ENCODE data around the gene UCN.
"Not testable (repeated sequence)": the region's sequence is repeated elsewhere in the genome, so short reads cannot be mapped to it uniquely, and the experiment has no call there.

The UCN gene

DNA sequence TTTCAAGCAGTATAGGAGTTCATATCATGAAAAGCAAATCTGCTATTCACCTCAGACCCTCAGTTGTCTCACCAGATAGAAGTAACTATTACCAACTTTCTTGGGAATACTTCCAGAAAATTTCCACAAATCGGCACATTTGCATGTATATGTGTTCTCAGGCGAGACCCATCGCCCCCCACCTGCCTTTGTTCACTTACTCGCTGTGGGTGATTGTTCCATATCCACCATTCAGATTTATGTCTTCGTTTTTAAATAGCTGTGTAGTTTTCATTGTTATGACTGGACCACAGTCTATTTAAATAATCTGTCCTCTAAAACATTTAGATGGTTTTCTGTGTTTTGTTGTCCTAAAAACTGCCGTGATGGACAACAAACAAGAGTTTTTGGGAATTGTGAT, 22.8 kb downstream of the UCN start:
- no peak for FAIRE-seq

DNA sequence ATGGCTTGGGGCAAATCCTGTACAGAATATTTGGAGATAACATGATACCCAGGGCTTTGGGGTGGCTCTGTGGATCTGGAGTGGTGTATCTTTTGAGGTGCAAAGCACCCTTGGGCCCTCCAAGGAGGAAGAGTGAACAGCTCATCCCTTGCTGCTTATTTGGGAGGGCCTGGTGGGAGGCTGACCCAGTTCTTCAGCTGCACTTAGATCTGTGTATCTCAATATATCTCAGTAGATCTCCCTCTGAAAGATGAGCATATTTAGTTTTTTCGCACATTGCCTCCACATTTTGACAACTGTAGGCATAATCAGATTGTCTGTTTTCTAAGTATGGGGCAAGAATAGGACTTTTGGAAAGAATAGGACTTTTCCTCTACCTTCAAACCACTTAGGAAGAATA, 23.2 kb downstream of the UCN start:
- FAIRE-seq (no peak), DNase-seq (ENCODE audit: low spot score) (no peak)

More for the DNA sequence above, 22.8 kb downstream of the UCN start:
- no peak for DNase-seq (ENCODE audit: low spot score)

GRCh38 chr2:27282892-27283291, 25.4 kb downstream of the UCN start:
- DNase-seq (ENCODE audit: low spot score) (no peak), FAIRE-seq (no peak)

DNA sequence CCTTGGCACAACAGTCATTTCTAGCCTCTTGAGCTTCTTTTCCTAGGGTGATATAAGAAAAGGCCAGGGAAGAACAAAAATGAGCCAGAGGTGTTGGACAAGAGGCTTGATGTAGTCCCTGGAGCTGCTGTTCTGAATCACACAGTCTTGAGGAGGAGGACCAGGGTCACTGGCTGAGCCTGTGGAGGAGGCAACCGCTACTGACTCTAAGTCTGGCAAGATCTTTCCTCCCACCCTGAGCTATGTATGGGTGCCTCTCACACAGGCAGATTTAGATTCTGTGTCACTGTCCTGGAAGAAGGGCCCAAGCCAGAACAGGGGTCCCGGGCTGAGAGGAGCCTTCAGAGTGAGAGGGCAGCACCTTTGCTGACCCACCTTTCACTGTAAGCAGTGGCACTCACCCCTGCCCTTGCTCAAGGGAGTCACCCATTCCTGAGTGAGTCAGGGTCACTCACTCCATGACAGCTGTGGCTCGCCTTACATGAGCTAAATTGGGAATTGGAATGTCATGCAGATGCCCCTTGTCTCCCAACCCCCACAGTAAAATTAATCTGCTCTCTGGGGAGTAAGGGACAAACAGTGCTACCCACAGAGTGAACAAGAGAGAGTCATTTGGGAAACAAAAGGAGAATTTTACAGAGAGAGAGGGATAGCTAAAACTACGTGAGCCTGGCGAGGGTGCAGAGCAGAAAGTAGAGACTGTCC, 26.2 kb downstream of the UCN start, which contains the start of gene TRIM54:
TRIM54 (plus strand) TSS at position 575 of the 705 bp plus-strand sequence. CDS start 303 bp downstream, outside the sequence.
- DNase-seq (ENCODE audit: low spot score) (peak; percentile 13), FAIRE-seq (no peak)

DNA sequence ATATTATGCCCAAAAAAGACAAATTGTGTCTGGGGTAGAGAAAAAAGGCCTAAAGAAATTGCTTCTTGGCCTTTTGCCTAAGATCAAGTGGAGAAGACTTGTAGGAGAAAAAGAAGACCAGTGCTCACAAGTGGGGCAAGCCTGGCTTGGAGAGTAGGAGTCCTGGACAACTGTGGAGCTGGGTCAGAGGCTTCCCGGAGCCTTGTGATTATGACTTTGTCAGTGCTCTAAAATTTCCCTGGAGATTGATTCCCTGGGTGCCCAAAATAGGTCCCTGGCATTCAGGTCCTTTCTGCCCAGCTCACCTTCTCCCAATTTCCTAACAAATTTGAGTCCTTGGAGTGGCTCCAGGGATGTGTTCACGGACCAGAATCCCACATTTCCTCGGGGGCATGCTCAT, 26.8 kb downstream of the UCN start:
- FAIRE-seq (no peak), DNase-seq (ENCODE audit: low spot score) (no peak)

GRCh38 chr2:27280826-27281225, 27.4 kb downstream of the UCN start:
- no peak for DNase-seq (ENCODE audit: low spot score)
- FAIRE-seq, result no peak

- FAIRE-seq, result no peak
- DNase-seq (ENCODE audit: low spot score), result no peak
These were observed 30.2 kb downstream of the UCN start for GRCh38 chr2:27278010-27278409.

DNA sequence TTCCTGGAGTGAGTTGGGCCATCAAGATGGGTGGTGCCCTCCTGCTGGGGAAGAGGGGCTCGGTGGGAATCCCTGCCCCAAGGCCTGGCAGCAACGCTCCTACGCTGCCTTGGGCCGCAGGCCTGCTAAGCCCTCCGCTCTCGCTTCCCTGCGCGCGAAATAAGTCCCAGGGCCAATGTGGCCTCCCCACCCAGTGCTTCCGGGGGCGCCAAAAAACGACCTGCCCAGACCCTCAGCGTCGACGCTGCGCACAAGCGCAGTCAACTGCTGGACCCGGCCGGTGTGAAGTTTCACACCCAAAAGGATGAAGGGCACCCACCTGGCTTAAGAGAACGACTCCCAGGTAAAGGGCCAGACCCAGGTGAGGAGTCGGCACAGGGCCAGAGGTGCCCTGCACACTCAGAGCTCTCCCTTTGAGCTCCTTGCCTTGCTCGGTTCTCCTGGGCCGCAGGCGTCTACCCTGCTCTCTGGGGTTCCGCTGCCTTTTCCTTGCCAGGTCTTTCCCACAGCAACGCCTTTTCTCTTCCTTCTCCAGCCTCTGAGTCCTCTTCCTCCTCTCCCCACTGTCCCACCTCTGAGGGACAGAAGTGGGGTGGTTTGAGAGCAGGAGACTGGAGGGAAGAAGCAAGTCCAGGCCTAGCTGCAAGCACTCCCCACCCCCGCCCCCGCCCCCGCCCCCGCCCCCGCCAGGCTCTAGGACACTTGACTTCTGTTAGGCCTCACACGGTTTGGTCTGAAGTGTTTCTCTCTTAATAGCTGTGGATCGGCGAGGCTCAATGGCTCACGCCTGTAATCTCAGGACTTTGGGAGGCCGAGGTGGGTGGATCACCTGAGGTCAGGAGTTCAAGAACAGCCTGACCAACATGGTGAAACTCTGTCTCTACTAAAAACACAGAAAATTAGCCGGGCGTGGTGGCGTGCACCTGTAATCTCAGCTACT, 32.8 kb downstream of the UCN start, which contains the start of gene DNAJC5G:
DNAJC5G (plus strand) TSS at position 223 of the 940 bp plus-strand sequence. CDS start 1,296 bp downstream, outside the sequence.
- DNase-seq (ENCODE audit: low spot score) (no peak), FAIRE-seq (no peak)

- FAIRE-seq; DNase-seq (ENCODE audit: low spot score): not testable (repeated sequence)
These were observed 35.4 kb downstream of the UCN start for GRCh38 chr2:27272537-27273522.

DNA sequence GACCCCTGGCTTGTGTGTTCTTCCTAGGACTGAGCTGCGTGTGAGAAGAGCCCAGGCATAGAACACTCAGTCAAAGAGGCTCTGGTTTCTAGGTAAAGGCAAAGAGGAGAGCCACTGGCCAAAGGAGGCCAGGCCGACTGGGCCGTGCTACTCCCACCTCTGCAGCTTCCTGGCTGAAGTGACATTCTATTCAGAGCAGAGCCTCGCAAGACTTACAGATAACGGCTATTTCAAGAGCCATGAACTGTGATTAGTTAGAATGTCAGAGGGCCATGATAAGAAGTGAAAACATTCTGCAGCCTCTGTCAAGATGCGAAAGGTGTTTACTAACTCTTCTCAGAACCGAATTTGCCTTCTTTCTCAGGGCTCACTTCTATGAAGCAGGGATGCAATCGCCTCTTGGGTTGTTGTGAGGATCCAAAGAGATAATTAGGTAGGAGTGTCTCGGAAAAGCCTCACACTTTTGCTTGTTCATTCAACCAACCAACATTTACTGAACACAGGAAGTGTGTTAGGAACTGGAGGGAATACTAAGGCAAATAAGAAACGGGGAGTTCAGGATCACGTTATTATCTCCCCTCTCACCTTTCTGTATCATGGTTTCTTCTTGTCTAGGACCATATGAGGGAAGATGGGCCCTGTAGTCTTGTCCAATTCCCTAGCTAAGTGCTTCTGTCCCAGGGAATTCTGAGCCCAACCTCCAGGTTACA, 36.5 kb downstream of the UCN start:
- DNase-seq (ENCODE audit: low spot score), result no peak
- FAIRE-seq, result no peak

- FAIRE-seq (no peak), DNase-seq (ENCODE audit: low spot score) (no peak)
These were observed 37.6 kb downstream of the UCN start for GRCh38 chr2:27270670-27271069.

GRCh38 chr2:27270131-27270530, 38.1 kb downstream of the UCN start:
- DNase-seq (ENCODE audit: low spot score), result no peak
- no peak for FAIRE-seq

GRCh38 chr2:27268296-27268695, 39.9 kb downstream of the UCN start:
- FAIRE-seq; DNase-seq (ENCODE audit: low spot score): not testable (repeated sequence)

DNA sequence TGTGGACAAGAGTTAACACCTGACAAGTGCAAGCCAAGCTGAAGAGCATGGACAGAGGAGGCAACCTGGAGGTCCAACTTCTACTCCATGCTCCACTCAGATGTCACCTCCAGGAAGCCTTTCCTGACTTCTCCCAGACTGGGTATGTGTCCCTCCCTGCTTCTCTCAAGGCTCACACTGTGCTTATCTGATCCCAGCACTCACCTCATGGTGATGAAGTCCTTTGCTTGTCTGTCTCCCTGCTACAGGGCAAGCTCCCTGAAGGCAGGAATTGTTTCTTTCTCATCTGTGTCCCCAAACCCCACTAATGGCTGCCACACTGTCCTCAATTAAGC, 42.7 kb downstream of the UCN start:
- no peak for DNase-seq (ENCODE audit: low spot score)
- no peak for FAIRE-seq

DNA sequence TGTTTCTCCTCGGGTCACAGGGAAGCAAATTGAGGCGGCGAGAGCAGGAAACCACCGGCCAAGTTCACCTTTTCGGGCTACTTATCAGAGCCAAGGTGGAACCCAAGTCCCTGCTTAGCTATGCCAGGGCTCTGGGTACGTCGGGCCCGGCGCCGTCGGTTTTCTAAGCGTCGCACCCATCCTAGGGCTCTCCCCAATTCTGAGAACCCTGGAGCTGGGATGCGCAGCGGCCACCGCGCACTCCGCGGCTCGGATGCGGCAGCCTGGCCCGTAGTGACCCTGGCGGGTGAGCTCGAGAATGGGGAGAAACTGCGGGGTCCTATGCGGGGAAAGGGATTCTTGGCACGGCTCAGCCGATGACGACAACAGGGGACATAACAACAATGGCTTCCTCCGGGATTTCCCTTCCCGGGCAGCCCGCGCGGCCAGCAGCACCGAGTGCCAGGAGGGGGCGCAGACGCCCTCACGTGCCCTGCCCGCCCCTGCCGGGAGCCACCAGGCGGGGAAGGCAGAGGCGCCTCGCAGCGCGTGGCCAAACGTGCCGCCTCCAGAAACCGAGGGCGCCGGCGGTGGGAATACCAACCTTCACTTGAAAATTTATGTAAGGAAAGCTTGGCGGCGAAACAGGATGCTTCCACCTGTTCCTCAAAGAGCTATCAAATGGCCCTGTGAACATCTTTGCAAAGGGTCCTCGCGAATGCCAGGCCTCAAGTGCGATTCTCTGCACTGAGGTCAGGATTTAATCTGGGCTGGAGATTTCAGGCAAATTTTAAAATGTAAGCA, 43.3 kb downstream of the UCN start:
- no peak for DNase-seq (ENCODE audit: low spot score)
- FAIRE-seq, result no peak

- DNase-seq (ENCODE audit: low spot score), result no peak
- FAIRE-seq, result no peak
These were observed 43.9 kb downstream of the UCN start for GRCh38 chr2:27264253-27264752.

- DNase-seq (ENCODE audit: low spot score), result no peak
These were observed 44.7 kb downstream of the UCN start for GRCh38 chr2:27263287-27264252.

More at GRCh38 chr2:27263287-27264252, 44.7 kb downstream of the UCN start:
- FAIRE-seq, result no peak
